ENCODE results near the gene PLCH2.

The PLCH2 gene

GRCh38 chr1:2463396-2463795, 12.7 kb upstream of the PLCH2 start:
- Histone ChIP-seq H4K20me1 (ENCODE audit: insufficient read depth, low read length) (no peaks in the 10 kb centered on the region), H3K36me3 (ENCODE audit: insufficient read depth, low read length) (no peaks in the 10 kb centered on the region), H3K9me2 (ENCODE audit: low read depth, low read length) (no peaks in the 10 kb centered on the region), H3F3A (ENCODE audit: insufficient read depth, low read length) (no peaks in the 10 kb centered on the region), H3K4me2 (ENCODE audit: low read length) (no peak overlapping the region), H3K9me3 (ENCODE audit: low read length) (no peaks in the 10 kb centered on the region), H3K9ac (ENCODE audit: low read length) (no peak overlapping the region), H3K27ac (ENCODE audit: low read depth, low read length, poor library complexity, severe bottlenecking) (no peak overlapping the region), H3K4me1 (ENCODE audit: insufficient read depth, low read length, severe bottlenecking) (no peaks in the 10 kb centered on the region), H3K27me3 (ENCODE audit: insufficient read depth, low read length) (no peaks in the 10 kb centered on the region; the same call in 1 of the 2 replicates), H2AFZ (ENCODE audit: low read length) (no peak overlapping the region), H3K4me3 (ENCODE audit: low read depth, low read length, poor library complexity, severe bottlenecking) (no peak overlapping the region), H3K79me2 (ENCODE audit: insufficient read depth, low read length) (no peaks in the 10 kb centered on the region)
- TF ChIP-seq EZH2 (IDR thresholded peaks at IDR 0.05; ENCODE audit: borderline replicate concordance, low read length): no peak
- TF ChIP-seq, protein P1, sequence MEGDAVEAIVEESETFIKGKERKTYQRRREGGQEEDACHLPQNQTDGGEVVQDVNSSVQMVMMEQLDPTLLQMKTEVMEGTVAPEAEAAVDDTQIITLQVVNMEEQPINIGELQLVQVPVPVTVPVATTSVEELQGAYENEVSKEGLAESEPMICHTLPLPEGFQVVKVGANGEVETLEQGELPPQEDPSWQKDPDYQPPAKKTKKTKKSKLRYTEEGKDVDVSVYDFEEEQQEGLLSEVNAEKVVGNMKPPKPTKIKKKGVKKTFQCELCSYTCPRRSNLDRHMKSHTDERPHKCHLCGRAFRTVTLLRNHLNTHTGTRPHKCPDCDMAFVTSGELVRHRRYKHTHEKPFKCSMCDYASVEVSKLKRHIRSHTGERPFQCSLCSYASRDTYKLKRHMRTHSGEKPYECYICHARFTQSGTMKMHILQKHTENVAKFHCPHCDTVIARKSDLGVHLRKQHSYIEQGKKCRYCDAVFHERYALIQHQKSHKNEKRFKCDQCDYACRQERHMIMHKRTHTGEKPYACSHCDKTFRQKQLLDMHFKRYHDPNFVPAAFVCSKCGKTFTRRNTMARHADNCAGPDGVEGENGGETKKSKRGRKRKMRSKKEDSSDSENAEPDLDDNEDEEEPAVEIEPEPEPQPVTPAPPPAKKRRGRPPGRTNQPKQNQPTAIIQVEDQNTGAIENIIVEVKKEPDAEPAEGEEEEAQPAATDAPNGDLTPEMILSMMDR (IDR thresholded peaks at IDR 0.05; ENCODE audit: low read length): no peak

GRCh38 chr1:2465371-2466269, 10.5 kb upstream of the PLCH2 start:
- Histone ChIP-seq H3K4me2 (ENCODE audit: low read length) (no peak overlapping the region), H3K4me1 (ENCODE audit: insufficient read depth, low read length, severe bottlenecking) (no peaks in the 10 kb centered on the region)

DNA sequence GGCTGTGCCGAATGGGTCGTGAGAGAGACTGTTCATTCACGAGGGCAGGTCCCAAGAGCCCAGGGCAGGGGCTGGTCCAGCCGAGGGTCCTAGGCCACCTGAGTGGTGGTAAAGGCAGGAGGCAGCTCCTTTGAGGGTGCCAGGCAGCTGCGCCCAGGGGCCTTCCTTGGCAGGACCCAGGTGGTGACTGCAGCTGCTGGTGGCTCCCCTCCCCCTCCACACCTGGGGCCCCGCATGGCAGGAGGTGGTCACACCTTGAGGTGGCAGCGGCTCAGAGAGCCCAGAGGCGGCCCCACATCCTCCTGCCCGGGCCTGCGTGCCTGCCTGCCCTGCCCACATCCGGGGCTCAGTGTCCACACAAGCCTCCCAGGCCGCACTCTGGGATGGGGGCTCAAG, 9.8 kb upstream of the PLCH2 start:
- no peak overlapping the region for H2AFZ ChIP-seq (ENCODE audit: low read length)
- H3K79me2 ChIP-seq (ENCODE audit: insufficient read depth, low read length): no peaks in the 10 kb centered on the region
- TF ChIP-seq, protein P1 (IDR thresholded peaks at IDR 0.05; ENCODE audit: low read length): no peak
- TF ChIP-seq EZH2 (IDR thresholded peaks at IDR 0.05; ENCODE audit: borderline replicate concordance, low read length): no peak
- H3K36me3 ChIP-seq (ENCODE audit: insufficient read depth, low read length): no peaks in the 10 kb centered on the region
- no peaks in the 10 kb centered on the region for H3K9me2 ChIP-seq (ENCODE audit: low read depth, low read length)
- no peaks in the 10 kb centered on the region for H4K20me1 ChIP-seq (ENCODE audit: insufficient read depth, low read length)
- no peaks in the 10 kb centered on the region for H3K4me1 ChIP-seq (ENCODE audit: insufficient read depth, low read length, severe bottlenecking)
- no peak overlapping the region for H3K4me3 ChIP-seq (ENCODE audit: low read depth, low read length, poor library complexity, severe bottlenecking)
- no peak overlapping the region for H3K4me2 ChIP-seq (ENCODE audit: low read length)
- H3K27me3 ChIP-seq (ENCODE audit: insufficient read depth, low read length): no peaks in the 10 kb centered on the region; the same call in 1 of the 2 replicates
- H3K9me3 ChIP-seq (ENCODE audit: low read length): no peaks in the 10 kb centered on the region
- H3K27ac ChIP-seq (ENCODE audit: low read depth, low read length, poor library complexity, severe bottlenecking): no peak overlapping the region
- H3K9ac ChIP-seq (ENCODE audit: low read length): no peak overlapping the region
- no peaks in the 10 kb centered on the region for H3F3A ChIP-seq (ENCODE audit: insufficient read depth, low read length)

More at GRCh38 chr1:2465371-2466269, 10.5 kb upstream of the PLCH2 start:
- H3K36me3 ChIP-seq (ENCODE audit: insufficient read depth, low read length): no peaks in the 10 kb centered on the region
- H3F3A ChIP-seq (ENCODE audit: insufficient read depth, low read length): no peaks in the 10 kb centered on the region
- H2AFZ ChIP-seq (ENCODE audit: low read length): no peak overlapping the region
- no peaks in the 10 kb centered on the region for H3K79me2 ChIP-seq (ENCODE audit: insufficient read depth, low read length)
- no peak for TF ChIP-seq EZH2 (IDR thresholded peaks at IDR 0.05; ENCODE audit: borderline replicate concordance, low read length)
- TF ChIP-seq, protein P1 (IDR thresholded peaks at IDR 0.05; ENCODE audit: low read length): no peak
- H3K9me2 ChIP-seq (ENCODE audit: low read depth, low read length): no peaks in the 10 kb centered on the region
- no peaks in the 10 kb centered on the region; the same call in 1 of the 2 replicates for H3K27me3 ChIP-seq (ENCODE audit: insufficient read depth, low read length)
- H3K4me3 ChIP-seq (ENCODE audit: low read depth, low read length, poor library complexity, severe bottlenecking): no peak overlapping the region
- H3K9ac ChIP-seq (ENCODE audit: low read length): no peak overlapping the region
- H3K27ac ChIP-seq (ENCODE audit: low read depth, low read length, poor library complexity, severe bottlenecking): no peak overlapping the region
- H4K20me1 ChIP-seq (ENCODE audit: insufficient read depth, low read length): no peaks in the 10 kb centered on the region
- H3K9me3 ChIP-seq (ENCODE audit: low read length): no peaks in the 10 kb centered on the region
